ENCODE data around the gene FMO4.
"Not testable (repeated sequence)": the region's sequence is repeated elsewhere in the genome, so short reads cannot be mapped to it uniquely, and the experiment has no call there.

The FMO4 gene

GRCh38 chr1:171381866-171382210, 67.9 kb downstream of the FMO4 start:
- no peaks in the 10 kb centered on the region for H3K4me1 Mint-ChIP-seq
- peaks cover 1% of the 10 kb centered on the region for H3K9me3 Mint-ChIP-seq
- peaks cover 2% of the 10 kb centered on the region for H3K27me3 Mint-ChIP-seq
- no peak for ATAC-seq (ENCODE audit: low read depth)
- no peak overlapping the region for H3K4me3 Mint-ChIP-seq
- H3K36me3 Mint-ChIP-seq, result no peaks in the 10 kb centered on the region
- no peak overlapping the region for H3K27ac Mint-ChIP-seq
- no peak for DNase-seq (ENCODE audit: low spot score in 2 of 2)

GRCh38 chr1:171384496-171384895, 70.5 kb downstream of the FMO4 start:
- H3K4me1 Mint-ChIP-seq, result no peaks in the 10 kb centered on the region
- H3K9me3 Mint-ChIP-seq, result peaks cover 1% of the 10 kb centered on the region
- H3K36me3 Mint-ChIP-seq, result no peaks in the 10 kb centered on the region
- ATAC-seq (ENCODE audit: low read depth), result no peak
- no peak overlapping the region for H3K4me3 Mint-ChIP-seq
- peaks cover 3% of the 10 kb centered on the region for H3K27me3 Mint-ChIP-seq
- DNase-seq (ENCODE audit: low spot score in 2 of 2), result no peak
- no peak overlapping the region for H3K27ac Mint-ChIP-seq

GRCh38 chr1:171389171-171389570, 75.2 kb downstream of the FMO4 start:
- Mint-ChIP-seq H3K4me3 (no peak overlapping the region), H3K4me1 (no peaks in the 10 kb centered on the region), H3K9me3 (no peaks in the 10 kb centered on the region), H3K36me3 (no peaks in the 10 kb centered on the region), H3K27me3 (peaks cover 3% of the 10 kb centered on the region), H3K27ac (no peak overlapping the region)
- no peak for DNase-seq (ENCODE audit: low spot score in 2 of 2)
- ATAC-seq (ENCODE audit: low read depth), result no peak

GRCh38 chr1:171390740-171391139, 76.8 kb downstream of the FMO4 start:
- not testable (repeated sequence) for H3K9me3 Mint-ChIP-seq; H3K4me3 Mint-ChIP-seq; DNase-seq (ENCODE audit: low spot score in 2 of 2); H3K36me3 Mint-ChIP-seq; H3K27me3 Mint-ChIP-seq; H3K4me1 Mint-ChIP-seq; ATAC-seq (ENCODE audit: low read depth); H3K27ac Mint-ChIP-seq

Measured in memory B cell (primary cell).